Measurements from ENCODE around the gene ACSL4.

- TF ChIP-seq, protein P1, sequence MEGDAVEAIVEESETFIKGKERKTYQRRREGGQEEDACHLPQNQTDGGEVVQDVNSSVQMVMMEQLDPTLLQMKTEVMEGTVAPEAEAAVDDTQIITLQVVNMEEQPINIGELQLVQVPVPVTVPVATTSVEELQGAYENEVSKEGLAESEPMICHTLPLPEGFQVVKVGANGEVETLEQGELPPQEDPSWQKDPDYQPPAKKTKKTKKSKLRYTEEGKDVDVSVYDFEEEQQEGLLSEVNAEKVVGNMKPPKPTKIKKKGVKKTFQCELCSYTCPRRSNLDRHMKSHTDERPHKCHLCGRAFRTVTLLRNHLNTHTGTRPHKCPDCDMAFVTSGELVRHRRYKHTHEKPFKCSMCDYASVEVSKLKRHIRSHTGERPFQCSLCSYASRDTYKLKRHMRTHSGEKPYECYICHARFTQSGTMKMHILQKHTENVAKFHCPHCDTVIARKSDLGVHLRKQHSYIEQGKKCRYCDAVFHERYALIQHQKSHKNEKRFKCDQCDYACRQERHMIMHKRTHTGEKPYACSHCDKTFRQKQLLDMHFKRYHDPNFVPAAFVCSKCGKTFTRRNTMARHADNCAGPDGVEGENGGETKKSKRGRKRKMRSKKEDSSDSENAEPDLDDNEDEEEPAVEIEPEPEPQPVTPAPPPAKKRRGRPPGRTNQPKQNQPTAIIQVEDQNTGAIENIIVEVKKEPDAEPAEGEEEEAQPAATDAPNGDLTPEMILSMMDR (IDR thresholded peaks at IDR 0.05): no peak
- TF ChIP-seq POLR2A (IDR thresholded peaks at IDR 0.05): no peak
Observed at GRCh38 chrX:109770780-109771179, 37.7 kb upstream of the ACSL4 start.
